NCI-H524 treated with DMSO at 0.1 percent for 48 hours (cell line): ENCODE results near the gene SMPD2.
A peak's percentile ranks its signal among the peaks of the same experiment; 100 is the strongest.

ENCODE experiments used
- DNase-seq: peaks from one replicate; lab custom pipeline; 2025; lab: John Stamatoyannopoulos, UW

SMPD2 gene

DNA sequence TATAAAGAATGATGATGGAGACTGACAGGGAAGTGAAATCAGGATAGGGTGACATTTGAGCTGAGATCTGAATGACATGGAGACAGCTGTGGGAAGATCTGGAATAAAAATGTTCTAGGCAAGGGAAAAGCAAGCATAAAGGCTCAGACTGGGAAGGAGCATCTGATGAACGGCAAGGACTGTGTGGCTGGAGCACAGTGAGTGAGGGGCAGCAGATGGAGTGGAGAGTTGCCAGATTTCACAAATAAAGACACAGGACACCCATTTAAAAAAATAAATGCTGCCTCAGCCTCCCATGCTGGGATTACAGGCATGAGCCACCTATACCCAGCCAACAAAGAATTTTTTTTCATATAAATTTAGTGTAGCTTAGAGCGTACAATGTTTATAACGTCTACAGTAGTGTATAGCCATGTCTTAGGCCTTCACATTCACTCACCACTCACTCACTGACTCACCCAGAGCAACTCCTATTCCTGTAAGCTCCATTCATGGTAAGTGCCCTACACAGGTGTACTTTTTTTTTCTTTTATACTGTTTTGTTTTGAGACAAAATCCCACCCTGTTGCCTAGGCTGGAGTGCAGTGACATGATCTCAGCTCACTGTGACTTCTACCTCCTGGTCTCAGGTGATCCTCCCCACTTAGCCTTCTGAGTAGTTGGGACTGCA is 44.9 kb downstream of the SMPD2 start:
- no peak for DNase-seq

DNA sequence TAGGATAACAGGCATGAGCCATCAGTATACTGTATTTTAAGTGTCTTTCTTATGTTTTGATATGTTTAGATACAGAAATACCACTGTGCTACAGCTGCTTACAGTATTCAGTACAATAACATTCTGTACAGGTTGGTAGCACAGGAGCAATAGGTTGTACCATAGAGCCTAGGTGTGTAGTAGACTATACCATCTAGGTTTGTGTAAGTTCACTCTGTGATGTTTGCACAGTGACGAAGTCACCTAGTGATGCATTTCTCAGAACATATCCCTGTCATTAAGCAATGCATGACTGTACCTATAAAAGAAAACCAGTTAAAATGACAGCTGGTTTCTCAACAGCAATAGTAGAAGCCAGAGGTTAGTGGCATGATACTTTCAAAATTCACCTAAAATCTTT is 45.5 kb downstream of the SMPD2 start:
- no peak for DNase-seq

DNA sequence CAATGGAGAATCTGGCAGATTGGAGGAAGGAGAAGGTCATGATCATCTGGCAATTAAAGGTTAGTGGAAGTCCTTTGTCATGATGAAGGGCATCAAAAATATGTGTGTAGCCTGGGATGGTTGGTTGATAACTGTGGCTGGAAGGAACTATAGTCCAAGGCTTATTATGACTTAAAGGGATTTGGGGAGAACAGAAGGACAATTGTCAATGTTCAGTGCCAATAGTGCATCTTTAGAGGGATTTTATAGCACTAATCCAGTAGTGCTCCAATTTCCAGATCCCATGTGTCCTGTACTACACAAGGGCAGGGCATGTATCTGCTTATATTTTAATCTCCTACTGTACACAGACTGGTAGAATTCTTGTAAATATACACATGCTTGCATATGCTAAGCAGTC is 47.5 kb downstream of the SMPD2 start:
- peak; percentile 67 for DNase-seq

DNA sequence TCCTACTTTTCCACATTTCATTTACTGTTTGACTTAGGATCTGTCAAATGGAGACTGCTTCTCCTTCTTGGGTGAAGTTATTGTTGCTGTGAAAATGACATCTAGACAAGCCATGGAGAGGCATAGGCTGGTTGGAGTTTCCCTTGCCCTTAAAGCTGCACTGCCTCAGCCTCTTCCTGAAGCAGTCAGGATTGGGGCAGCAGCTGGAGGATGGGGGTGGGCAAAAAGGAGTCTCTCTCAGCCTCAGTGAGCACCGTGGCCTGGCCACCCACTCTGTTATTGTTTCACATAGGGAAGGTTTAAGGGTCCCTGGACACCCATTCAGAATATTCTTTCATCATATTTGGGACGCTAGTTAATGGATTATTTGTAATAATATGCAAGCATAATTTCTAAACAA is 50.2 kb downstream of the SMPD2 start:
- DNase-seq: no peak

DNA sequence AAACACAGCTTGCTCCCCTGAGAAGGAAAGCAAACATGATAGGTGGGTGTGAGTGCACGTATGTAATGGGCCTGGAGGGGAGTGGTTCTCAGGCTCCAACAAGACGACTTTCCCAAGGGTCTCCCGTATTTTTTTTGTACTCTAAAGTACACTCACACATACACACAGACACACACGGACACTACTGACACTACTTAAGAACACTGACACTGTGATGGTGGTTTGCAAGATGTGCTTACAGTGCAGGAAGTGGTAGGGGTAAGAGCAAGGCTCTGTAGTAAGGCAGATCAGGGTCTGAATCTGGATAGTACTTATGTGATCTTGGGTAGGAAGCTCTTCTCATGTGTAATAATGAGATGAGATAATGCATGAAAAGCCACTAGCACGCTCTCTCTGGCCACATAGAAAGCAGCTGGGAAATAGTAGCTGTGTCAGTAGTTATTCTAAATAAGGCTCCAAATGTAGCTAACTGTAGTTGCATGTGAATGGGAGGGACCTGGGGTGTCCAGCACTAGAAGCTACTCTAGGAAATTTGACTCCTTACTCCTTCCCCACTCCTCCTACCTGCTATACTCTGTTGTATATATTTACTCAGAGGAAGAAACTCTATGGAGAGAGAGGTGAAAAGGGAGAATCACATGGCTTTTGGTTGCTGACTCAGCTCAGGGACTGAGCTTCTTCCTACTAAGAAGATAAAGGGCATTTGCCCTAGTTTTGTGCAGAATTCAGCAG is 50.8 kb downstream of the SMPD2 start:
- no peak for DNase-seq
